Measurements from ENCODE around the gene CABP2.

CABP2 gene

GRCh38 chr11:67496113-67496512, 27.1 kb downstream of the CABP2 start:
- TF ChIP-seq, protein P1, sequence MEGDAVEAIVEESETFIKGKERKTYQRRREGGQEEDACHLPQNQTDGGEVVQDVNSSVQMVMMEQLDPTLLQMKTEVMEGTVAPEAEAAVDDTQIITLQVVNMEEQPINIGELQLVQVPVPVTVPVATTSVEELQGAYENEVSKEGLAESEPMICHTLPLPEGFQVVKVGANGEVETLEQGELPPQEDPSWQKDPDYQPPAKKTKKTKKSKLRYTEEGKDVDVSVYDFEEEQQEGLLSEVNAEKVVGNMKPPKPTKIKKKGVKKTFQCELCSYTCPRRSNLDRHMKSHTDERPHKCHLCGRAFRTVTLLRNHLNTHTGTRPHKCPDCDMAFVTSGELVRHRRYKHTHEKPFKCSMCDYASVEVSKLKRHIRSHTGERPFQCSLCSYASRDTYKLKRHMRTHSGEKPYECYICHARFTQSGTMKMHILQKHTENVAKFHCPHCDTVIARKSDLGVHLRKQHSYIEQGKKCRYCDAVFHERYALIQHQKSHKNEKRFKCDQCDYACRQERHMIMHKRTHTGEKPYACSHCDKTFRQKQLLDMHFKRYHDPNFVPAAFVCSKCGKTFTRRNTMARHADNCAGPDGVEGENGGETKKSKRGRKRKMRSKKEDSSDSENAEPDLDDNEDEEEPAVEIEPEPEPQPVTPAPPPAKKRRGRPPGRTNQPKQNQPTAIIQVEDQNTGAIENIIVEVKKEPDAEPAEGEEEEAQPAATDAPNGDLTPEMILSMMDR (IDR thresholded peaks at IDR 0.05; ENCODE audit: low read length): no peak
- TF ChIP-seq EZH2 (IDR thresholded peaks at IDR 0.05; ENCODE audit: borderline replicate concordance, low read length): no peak
- H3K4me3 ChIP-seq (ENCODE audit: low read depth, low read length, poor library complexity, severe bottlenecking): no peak overlapping the region
- H3K4me1 ChIP-seq (ENCODE audit: insufficient read depth, low read length, severe bottlenecking): no peaks in the 10 kb centered on the region
- H2AFZ ChIP-seq (ENCODE audit: low read length): no peak overlapping the region
- no peaks in the 10 kb centered on the region for H3K9me3 ChIP-seq (ENCODE audit: low read length)
- no peaks in the 10 kb centered on the region for H3K27me3 ChIP-seq (ENCODE audit: insufficient read depth, low read length)
- H3F3A ChIP-seq (ENCODE audit: insufficient read depth, low read length): no peaks in the 10 kb centered on the region
- no peak overlapping the region for H3K27ac ChIP-seq (ENCODE audit: low read depth, low read length, poor library complexity, severe bottlenecking)
- no peaks in the 10 kb centered on the region for H3K9me2 ChIP-seq (ENCODE audit: low read depth, low read length)
- no peaks in the 10 kb centered on the region for H4K20me1 ChIP-seq (ENCODE audit: insufficient read depth, low read length)
- no peaks in the 10 kb centered on the region for H3K79me2 ChIP-seq (ENCODE audit: insufficient read depth, low read length)
- H3K4me2 ChIP-seq (ENCODE audit: low read length): no peak overlapping the region
- no peak overlapping the region for H3K9ac ChIP-seq (ENCODE audit: low read length)
- peaks cover 46% of the 10 kb centered on the region; the same call in 1 of the 2 replicates for H3K36me3 ChIP-seq (ENCODE audit: insufficient read depth, low read length)

GRCh38 chr11:67495234-67496005, 27.8 kb downstream of the CABP2 start:
- no peak overlapping the region for H3K9ac ChIP-seq (ENCODE audit: low read length)
- TF ChIP-seq, protein P1 (IDR thresholded peaks at IDR 0.05; ENCODE audit: low read length): no peak
- no peak for TF ChIP-seq EZH2 (IDR thresholded peaks at IDR 0.05; ENCODE audit: borderline replicate concordance, low read length)
- H3K79me2 ChIP-seq (ENCODE audit: insufficient read depth, low read length): no peaks in the 10 kb centered on the region
- no peak overlapping the region for H3K27ac ChIP-seq (ENCODE audit: low read depth, low read length, poor library complexity, severe bottlenecking)
- no peaks in the 10 kb centered on the region for H3K9me2 ChIP-seq (ENCODE audit: low read depth, low read length)
- H3K4me2 ChIP-seq (ENCODE audit: low read length): no peak overlapping the region
- H2AFZ ChIP-seq (ENCODE audit: low read length): no peak overlapping the region
- H3K27me3 ChIP-seq (ENCODE audit: insufficient read depth, low read length): no peaks in the 10 kb centered on the region
- no peak overlapping the region for H3K4me3 ChIP-seq (ENCODE audit: low read depth, low read length, poor library complexity, severe bottlenecking)
- H4K20me1 ChIP-seq (ENCODE audit: insufficient read depth, low read length): no peaks in the 10 kb centered on the region
- no peaks in the 10 kb centered on the region for H3K4me1 ChIP-seq (ENCODE audit: insufficient read depth, low read length, severe bottlenecking)
- peaks cover 53% of the 10 kb centered on the region; the same call in 1 of the 2 replicates for H3K36me3 ChIP-seq (ENCODE audit: insufficient read depth, low read length)
- no peaks in the 10 kb centered on the region for H3K9me3 ChIP-seq (ENCODE audit: low read length)
- H3F3A ChIP-seq (ENCODE audit: insufficient read depth, low read length): no peaks in the 10 kb centered on the region

- H3K4me3 ChIP-seq (ENCODE audit: low read depth, low read length, poor library complexity, severe bottlenecking): no peak overlapping the region
- H2AFZ ChIP-seq (ENCODE audit: low read length): no peak overlapping the region
- H3K27ac ChIP-seq (ENCODE audit: low read depth, low read length, poor library complexity, severe bottlenecking): no peak overlapping the region
- peaks cover 61% of the 10 kb centered on the region; the same call in 1 of the 2 replicates for H3K36me3 ChIP-seq (ENCODE audit: insufficient read depth, low read length)
- H3K9me3 ChIP-seq (ENCODE audit: low read length): no peaks in the 10 kb centered on the region
- H3K9ac ChIP-seq (ENCODE audit: low read length): no peak overlapping the region
- H3F3A ChIP-seq (ENCODE audit: insufficient read depth, low read length): no peaks in the 10 kb centered on the region
- H4K20me1 ChIP-seq (ENCODE audit: insufficient read depth, low read length): no peaks in the 10 kb centered on the region
- H3K79me2 ChIP-seq (ENCODE audit: insufficient read depth, low read length): no peaks in the 10 kb centered on the region
- no peaks in the 10 kb centered on the region for H3K27me3 ChIP-seq (ENCODE audit: insufficient read depth, low read length)
- TF ChIP-seq EZH2 (IDR thresholded peaks at IDR 0.05; ENCODE audit: borderline replicate concordance, low read length): no peak
- TF ChIP-seq, protein P1 (IDR thresholded peaks at IDR 0.05; ENCODE audit: low read length): no peak
- H3K9me2 ChIP-seq (ENCODE audit: low read depth, low read length): no peaks in the 10 kb centered on the region
- H3K4me1 ChIP-seq (ENCODE audit: insufficient read depth, low read length, severe bottlenecking): peaks cover 3% of the 10 kb centered on the region
- H3K4me2 ChIP-seq (ENCODE audit: low read length): no peak overlapping the region
These were observed 28.6 kb downstream of the CABP2 start for GRCh38 chr11:67494371-67495233.
